HepG2 (cell line): Measurements from ENCODE around the gene CARD9. TPM values are rescaled to one million over a fixed set of nuclear protein-coding genes. Genes with fewer than 3 reads are reported as not detected.

Source experiments
- ADNP ChIP-seq: sonication (generic); formaldehyde crosslinking; IDR thresholded peaks from 2 replicates; pipeline ENCODE4 v1.4.0; 2020; ENCODE audit warnings: missing genetic modification reagents
- ATF7 ChIP-seq, 2 experiments: fragments of 450-650 bp in 1 of 2; sonication (generic) in 1 of 2; formaldehyde crosslinking in 1 of 2; IDR thresholded peaks; 2 replicates each; pipeline versions ENCODE4 v1.4.0 to v1.6.1; 2016 to 2020; ENCODE audit warnings: antibody characterized with exemption in 1 of 2, mild to moderate bottlenecking in 1 of 2, missing genetic modification reagents in 1 of 2
- BORCS8-MEF2B ChIP-seq: sonication (generic); formaldehyde crosslinking; IDR thresholded peaks from 2 replicates; pipeline ENCODE4 v1.8.0; 2022; ENCODE audit warnings: mild to moderate bottlenecking, missing genetic modification reagents
- HHEX ChIP-seq: IDR thresholded peaks from 2 replicates; pipeline ENCODE4 v1.6.1; 2016; ENCODE audit warnings: control low read depth
- JDP2 ChIP-seq: sonication (generic); formaldehyde crosslinking; IDR thresholded peaks from 2 replicates; pipeline ENCODE4 v1.8.1; 2022; ENCODE audit warnings: missing genetic modification reagents, borderline replicate concordance
- KLF16 ChIP-seq, 2 experiments: sonication (generic) in 1 of 2; formaldehyde crosslinking in 1 of 2; IDR thresholded peaks; 2 replicates each; pipeline versions ENCODE4 v1.6.1 to v1.8.0; 2016 to 2023; ENCODE audit warnings: missing genetic modification reagents in 2 of 2, missing compliant biosample characterization in 1 of 2
- MED8 ChIP-seq: sonication (generic); formaldehyde crosslinking; IDR thresholded peaks from 2 replicates; pipeline ENCODE4 v1.8.1; 2023; ENCODE audit warnings: mild to moderate bottlenecking, missing genetic modification reagents; ENCODE audit not compliant: insufficient replicate concordance
- NRL ChIP-seq: sonication (generic); formaldehyde crosslinking; IDR thresholded peaks from 2 replicates; pipeline ENCODE4 v1.5.0; 2020; ENCODE audit warnings: missing genetic modification reagents, mild to moderate bottlenecking, moderate library complexity, borderline replicate concordance
- SSRP1 ChIP-seq: IDR thresholded peaks from 2 replicates; pipeline ENCODE4 v1.6.1; 2016; ENCODE audit warnings: control low read depth
- SUZ12 ChIP-seq: fragments of 150-350 bp; IDR thresholded peaks from 2 replicates; pipeline ENCODE4 v1.6.1; 2014; ENCODE audit warnings: low read depth, low read length
- TAF15 ChIP-seq: fragments of 200-400 bp; formaldehyde crosslinking; IDR thresholded peaks from one replicate; pipeline ENCODE4 v1.6.1; 2018; ENCODE audit warnings: mild to moderate bottlenecking, low read depth, low read length; ENCODE audit not compliant: poor library complexity, severe bottlenecking
- ZFX ChIP-seq: sonication (generic); formaldehyde crosslinking; IDR thresholded peaks from 2 replicates; pipeline ENCODE4 v1.4.0; 2020; ENCODE audit warnings: mild to moderate bottlenecking, low read depth, missing genetic modification reagents, moderate library complexity
- ZNF44 ChIP-seq: sonication (generic); formaldehyde crosslinking; IDR thresholded peaks from 2 replicates; pipeline ENCODE4 v1.5.1; 2020; ENCODE audit warnings: mild to moderate bottlenecking, missing genetic modification reagents
- ZNF644 ChIP-seq: IDR thresholded peaks from 2 replicates; pipeline ENCODE4 v1.6.1; 2016; ENCODE audit warnings: low read depth
- ZNF782 ChIP-seq: sonication (generic); formaldehyde crosslinking; IDR thresholded peaks from 2 replicates; pipeline ENCODE4 v1.4.0; 2020; ENCODE audit warnings: missing genetic modification reagents, mild to moderate bottlenecking, borderline replicate concordance
- polyA plus RNA-seq, 8 experiments: library from polyadenylated mRNA; depleted of rRNA in 3 of 8; stranded (reverse) in 7 of 8; unstranded in 1 of 8; fragments of >200 nt; fragmentation: Illumina TruSeq in 4 of 8; extraction: Trizol in 4 of 8; gene quantifications; 2 replicates each; pipeline versions ENCODE4 v1.2.1 to v1.2.3, GENCODE V29; 2011 to 2016; ENCODE audit warnings: low read depth in 4 of 8, missing spikeins in 1 of 8, mixed read lengths in 1 of 8; ENCODE audit not compliant: insufficient read depth in 1 of 8
- total RNA-seq, 5 experiments: library from RNA; depleted of rRNA; stranded (reverse); fragments of >200 nt; fragmentation: Illumina TruSeq; extraction: Trizol; gene quantifications; 2 replicates each; pipeline ENCODE4 v1.2.3, GENCODE V29; 2016; ENCODE audit warnings: low read depth in 1 of 5
- TF ChIP-seq, protein P1 (sequence below): sonication (generic); formaldehyde crosslinking; IDR thresholded peaks from 2 replicates; pipeline ENCODE4 v1.5.0; 2020; ENCODE audit warnings: mild to moderate bottlenecking, missing genetic modification reagents
- TF ChIP-seq, protein P2 (sequence below): sonication (generic); formaldehyde crosslinking; IDR thresholded peaks from 2 replicates; pipeline ENCODE4 v1.4.0; 2020; ENCODE audit warnings: missing genetic modification reagents
- TF ChIP-seq, protein P3 (sequence below): sonication (generic); formaldehyde crosslinking; IDR thresholded peaks from 2 replicates; pipeline ENCODE4 v1.4.0; 2020; ENCODE audit warnings: missing genetic modification reagents, mild to moderate bottlenecking, borderline replicate concordance
- TF ChIP-seq, protein P4 (sequence below): sonication (generic); formaldehyde crosslinking; IDR thresholded peaks from 2 replicates; pipeline ENCODE4 v1.4.0; 2020; ENCODE audit warnings: low read depth, mild to moderate bottlenecking, missing genetic modification reagents
- TF ChIP-seq, protein P5 (sequence below): sonication (generic); formaldehyde crosslinking; IDR thresholded peaks from 2 replicates; pipeline ENCODE4 v1.9.0; 2022; ENCODE audit warnings: low read depth, missing genetic modification reagents

CARD9 gene
- total and polyA plus RNA-seq, 2 of the 13 experiments (the other 11 are each of a cell fraction or from before 2014, with no cell fraction given), result 3.3 to 7.4 TPM

- no peak for TF ChIP-seq ZNF44
- TF ChIP-seq ZNF644, result no peak
- TF ChIP-seq JDP2 (CRISPR knock-in tag), result no peak
- peak in 1 of 2 experiments; percentile 75; a peak in 1 of 4 replicates for TF ChIP-seq KLF16 (CRISPR knock-in tag; IDR thresholded peaks at IDR 0.05)
- no peak for TF ChIP-seq TAF15
- TF ChIP-seq HHEX (CRISPR knock-in tag), result no peak
- peak; percentile 81; the same call in 1 of the 2 replicates for TF ChIP-seq ZNF782
- TF ChIP-seq, protein P1, sequence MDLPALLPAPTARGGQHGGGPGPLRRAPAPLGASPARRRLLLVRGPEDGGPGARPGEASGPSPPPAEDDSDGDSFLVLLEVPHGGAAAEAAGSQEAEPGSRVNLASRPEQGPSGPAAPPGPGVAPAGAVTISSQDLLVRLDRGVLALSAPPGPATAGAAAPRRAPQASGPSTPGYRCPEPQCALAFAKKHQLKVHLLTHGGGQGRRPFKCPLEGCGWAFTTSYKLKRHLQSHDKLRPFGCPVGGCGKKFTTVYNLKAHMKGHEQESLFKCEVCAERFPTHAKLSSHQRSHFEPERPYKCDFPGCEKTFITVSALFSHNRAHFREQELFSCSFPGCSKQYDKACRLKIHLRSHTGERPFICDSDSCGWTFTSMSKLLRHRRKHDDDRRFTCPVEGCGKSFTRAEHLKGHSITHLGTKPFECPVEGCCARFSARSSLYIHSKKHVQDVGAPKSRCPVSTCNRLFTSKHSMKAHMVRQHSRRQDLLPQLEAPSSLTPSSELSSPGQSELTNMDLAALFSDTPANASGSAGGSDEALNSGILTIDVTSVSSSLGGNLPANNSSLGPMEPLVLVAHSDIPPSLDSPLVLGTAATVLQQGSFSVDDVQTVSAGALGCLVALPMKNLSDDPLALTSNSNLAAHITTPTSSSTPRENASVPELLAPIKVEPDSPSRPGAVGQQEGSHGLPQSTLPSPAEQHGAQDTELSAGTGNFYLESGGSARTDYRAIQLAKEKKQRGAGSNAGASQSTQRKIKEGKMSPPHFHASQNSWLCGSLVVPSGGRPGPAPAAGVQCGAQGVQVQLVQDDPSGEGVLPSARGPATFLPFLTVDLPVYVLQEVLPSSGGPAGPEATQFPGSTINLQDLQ (CRISPR knock-in tag), result no peak
- no peak; the same call in 1 of the 2 replicates for TF ChIP-seq ZFX (CRISPR knock-in tag)
- TF ChIP-seq SSRP1, result no peak
- TF ChIP-seq BORCS8-MEF2B (CRISPR knock-in tag), result no peak
- TF ChIP-seq NRL (CRISPR knock-in tag), result peak; percentile 75; the same call in 1 of the 2 replicates
- TF ChIP-seq SUZ12, result no peak
- TF ChIP-seq ATF7 (IDR thresholded peaks at IDR 0.05), result no peak
- TF ChIP-seq ATF7 (CRISPR knock-in tag; IDR thresholded peaks at IDR 0.05), result peak; percentile 83; the same call in 1 of the 2 replicates
- TF ChIP-seq, protein P2, sequence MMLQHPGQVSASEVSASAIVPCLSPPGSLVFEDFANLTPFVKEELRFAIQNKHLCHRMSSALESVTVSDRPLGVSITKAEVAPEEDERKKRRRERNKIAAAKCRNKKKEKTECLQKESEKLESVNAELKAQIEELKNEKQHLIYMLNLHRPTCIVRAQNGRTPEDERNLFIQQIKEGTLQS, result peak; percentile 99
- TF ChIP-seq ADNP, result no peak
- TF ChIP-seq, protein P3, sequence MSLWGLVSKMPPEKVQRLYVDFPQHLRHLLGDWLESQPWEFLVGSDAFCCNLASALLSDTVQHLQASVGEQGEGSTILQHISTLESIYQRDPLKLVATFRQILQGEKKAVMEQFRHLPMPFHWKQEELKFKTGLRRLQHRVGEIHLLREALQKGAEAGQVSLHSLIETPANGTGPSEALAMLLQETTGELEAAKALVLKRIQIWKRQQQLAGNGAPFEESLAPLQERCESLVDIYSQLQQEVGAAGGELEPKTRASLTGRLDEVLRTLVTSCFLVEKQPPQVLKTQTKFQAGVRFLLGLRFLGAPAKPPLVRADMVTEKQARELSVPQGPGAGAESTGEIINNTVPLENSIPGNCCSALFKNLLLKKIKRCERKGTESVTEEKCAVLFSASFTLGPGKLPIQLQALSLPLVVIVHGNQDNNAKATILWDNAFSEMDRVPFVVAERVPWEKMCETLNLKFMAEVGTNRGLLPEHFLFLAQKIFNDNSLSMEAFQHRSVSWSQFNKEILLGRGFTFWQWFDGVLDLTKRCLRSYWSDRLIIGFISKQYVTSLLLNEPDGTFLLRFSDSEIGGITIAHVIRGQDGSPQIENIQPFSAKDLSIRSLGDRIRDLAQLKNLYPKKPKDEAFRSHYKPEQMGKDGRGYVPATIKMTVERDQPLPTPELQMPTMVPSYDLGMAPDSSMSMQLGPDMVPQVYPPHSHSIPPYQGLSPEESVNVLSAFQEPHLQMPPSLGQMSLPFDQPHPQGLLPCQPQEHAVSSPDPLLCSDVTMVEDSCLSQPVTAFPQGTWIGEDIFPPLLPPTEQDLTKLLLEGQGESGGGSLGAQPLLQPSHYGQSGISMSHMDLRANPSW (CRISPR knock-in tag), result no peak
- TF ChIP-seq, protein P4, sequence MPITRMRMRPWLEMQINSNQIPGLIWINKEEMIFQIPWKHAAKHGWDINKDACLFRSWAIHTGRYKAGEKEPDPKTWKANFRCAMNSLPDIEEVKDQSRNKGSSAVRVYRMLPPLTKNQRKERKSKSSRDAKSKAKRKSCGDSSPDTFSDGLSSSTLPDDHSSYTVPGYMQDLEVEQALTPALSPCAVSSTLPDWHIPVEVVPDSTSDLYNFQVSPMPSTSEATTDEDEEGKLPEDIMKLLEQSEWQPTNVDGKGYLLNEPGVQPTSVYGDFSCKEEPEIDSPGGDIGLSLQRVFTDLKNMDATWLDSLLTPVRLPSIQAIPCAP (CRISPR knock-in tag), result no peak
- TF ChIP-seq MED8, result no peak
- TF ChIP-seq, protein P5, sequence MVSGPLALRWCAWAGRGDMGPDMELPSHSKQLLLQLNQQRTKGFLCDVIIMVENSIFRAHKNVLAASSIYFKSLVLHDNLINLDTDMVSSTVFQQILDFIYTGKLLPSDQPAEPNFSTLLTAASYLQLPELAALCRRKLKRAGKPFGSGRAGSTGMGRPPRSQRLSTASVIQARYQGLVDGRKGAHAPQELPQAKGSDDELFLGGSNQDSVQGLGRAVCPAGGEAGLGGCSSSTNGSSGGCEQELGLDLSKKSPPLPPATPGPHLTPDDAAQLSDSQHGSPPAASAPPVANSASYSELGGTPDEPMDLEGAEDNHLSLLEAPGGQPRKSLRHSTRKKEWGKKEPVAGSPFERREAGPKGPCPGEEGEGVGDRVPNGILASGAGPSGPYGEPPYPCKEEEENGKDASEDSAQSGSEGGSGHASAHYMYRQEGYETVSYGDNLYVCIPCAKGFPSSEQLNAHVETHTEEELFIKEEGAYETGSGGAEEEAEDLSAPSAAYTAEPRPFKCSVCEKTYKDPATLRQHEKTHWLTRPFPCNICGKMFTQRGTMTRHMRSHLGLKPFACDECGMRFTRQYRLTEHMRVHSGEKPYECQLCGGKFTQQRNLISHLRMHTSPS (CRISPR knock-in tag), result 0 out of 2 replicates have a peak, but pooled peaks have one; percentile 40
Observed at GRCh38 chr9:136372561-136373299, 739 bp downstream of the CARD9 start (continued).
